IgD-negative memory B cell (primary cell): ENCODE data around the gene HEG1. TPM values are rescaled to one million over a fixed set of nuclear protein-coding genes. Genes with fewer than 3 reads are reported as not detected.

Source experiments
- H3K27ac Mint-ChIP-seq, 3 donors: one replicate each; pipeline ENCODE4 v1.8.0; 2020 to 2022; ENCODE audit warnings: mild to moderate bottlenecking in 3 of 3, mixed read lengths in 3 of 3, moderate library complexity in 1 of 3
- H3K27me3 Mint-ChIP-seq: one replicate; pipeline ENCODE4 v1.8.0; 2021; ENCODE audit warnings: mixed read lengths
- H3K36me3 Mint-ChIP-seq: one replicate; pipeline ENCODE4 v1.8.0; 2020; ENCODE audit warnings: mild to moderate bottlenecking, mixed read lengths
- H3K4me1 Mint-ChIP-seq, 3 donors: one replicate each; pipeline ENCODE4 v1.8.0; 2020 to 2022; ENCODE audit warnings: mixed read lengths in 3 of 3, mild to moderate bottlenecking in 1 of 3
- H3K4me3 Mint-ChIP-seq, 4 donors: one replicate each; pipeline ENCODE4 v1.8.0; 2020 to 2022; ENCODE audit warnings: mild to moderate bottlenecking in 4 of 4, mixed read lengths in 4 of 4, moderate library complexity in 3 of 4
- H3K9me3 Mint-ChIP-seq, 3 donors: one replicate each; pipeline ENCODE4 v1.8.0; 2020 to 2021; ENCODE audit warnings: mixed read lengths in 3 of 3, mild to moderate bottlenecking in 1 of 3
- polyA plus RNA-seq: library from polyadenylated mRNA; unstranded; fragments of 300-500 nt; fragmentation: Illumina TruSeq; gene quantifications from one replicate; pipeline ENCODE4 v1.2.3, GENCODE V29; 2021

The HEG1 gene
- polyA plus RNA-seq, 1 donor from 2014 or later = 1.5 TPM

- H3K27ac Mint-ChIP-seq = no peak overlapping the region
- no peak overlapping the region for H3K4me3 Mint-ChIP-seq
- peaks cover 7% of the 10 kb centered on the region for H3K36me3 Mint-ChIP-seq
- H3K4me1 Mint-ChIP-seq = peaks cover 0 to 3% (median 2%) of the 10 kb centered on the region in 3 donors
- H3K27me3 Mint-ChIP-seq = no peaks in the 10 kb centered on the region
- no peaks in the 10 kb centered on the region for H3K9me3 Mint-ChIP-seq
Measured at GRCh38 chr3:124982855-124983254, 72.9 kb downstream of the HEG1 start.

- Mint-ChIP-seq H3K27me3 (no peaks in the 10 kb centered on the region), H3K36me3 (peaks cover 8% of the 10 kb centered on the region), H3K9me3 (no peaks in the 10 kb centered on the region), H3K27ac (no peak overlapping the region), H3K4me1 (peaks cover 0 to 3% (median 2%) of the 10 kb centered on the region in 3 donors), H3K4me3 (no peak overlapping the region)
Measured at GRCh38 chr3:124981472-124981871, 74.3 kb downstream of the HEG1 start.

- Mint-ChIP-seq H3K36me3 (peaks cover 15% of the 10 kb centered on the region), H3K4me1 (peaks cover 0 to 2% (median 0%) of the 10 kb centered on the region in 3 donors), H3K9me3 (no peaks in the 10 kb centered on the region), H3K27ac (no peak overlapping the region), H3K4me3 (no peak overlapping the region), H3K27me3 (no peaks in the 10 kb centered on the region)
Measured at GRCh38 chr3:124978627-124979026, 77.2 kb downstream of the HEG1 start.

- Mint-ChIP-seq H3K27ac (no peak overlapping the region), H3K36me3 (peaks cover 17% of the 10 kb centered on the region)
Measured at GRCh38 chr3:124976383-124976782, 79.4 kb downstream of the HEG1 start.

GRCh38 chr3:124974691-124975090, 81.1 kb downstream of the HEG1 start:
- Mint-ChIP-seq H3K4me3 (no peak overlapping the region), H3K27ac (no peak overlapping the region), H3K36me3 (peaks cover 22% of the 10 kb centered on the region), H3K9me3 (no peaks in the 10 kb centered on the region), H3K4me1 (no peaks in the 10 kb centered on the region), H3K27me3 (no peaks in the 10 kb centered on the region)

More at GRCh38 chr3:124976383-124976782, 79.4 kb downstream of the HEG1 start:
- Mint-ChIP-seq H3K4me3 (no peak overlapping the region), H3K9me3 (no peaks in the 10 kb centered on the region), H3K27me3 (no peaks in the 10 kb centered on the region), H3K4me1 (peaks cover 0 to 2% (median 0%) of the 10 kb centered on the region in 3 donors)

- Mint-ChIP-seq H3K27ac (no peak overlapping the region), H3K9me3 (no peaks in the 10 kb centered on the region), H3K27me3 (no peaks in the 10 kb centered on the region), H3K4me1 (no peaks in the 10 kb centered on the region), H3K4me3 (no peak overlapping the region), H3K36me3 (peaks cover 22% of the 10 kb centered on the region)
Measured at GRCh38 chr3:124973290-124973689, 82.5 kb downstream of the HEG1 start.

- H3K36me3 Mint-ChIP-seq = peaks cover 22% of the 10 kb centered on the region
- no peaks in the 10 kb centered on the region for H3K9me3 Mint-ChIP-seq
- H3K4me3 Mint-ChIP-seq = no peak overlapping the region
- H3K27me3 Mint-ChIP-seq = no peaks in the 10 kb centered on the region
- H3K27ac Mint-ChIP-seq = no peak overlapping the region
- no peaks in the 10 kb centered on the region for H3K4me1 Mint-ChIP-seq
Measured at GRCh38 chr3:124972457-124972856, 83.3 kb downstream of the HEG1 start.

GRCh38 chr3:124969963-124970722, 85.7 kb downstream of the HEG1 start:
- no peaks in the 10 kb centered on the region for H3K27me3 Mint-ChIP-seq
- no peak overlapping the region for H3K27ac Mint-ChIP-seq
- H3K36me3 Mint-ChIP-seq = peaks cover 19% of the 10 kb centered on the region
- no peaks in the 10 kb centered on the region for H3K9me3 Mint-ChIP-seq
- H3K4me1 Mint-ChIP-seq = no peaks in the 10 kb centered on the region
- H3K4me3 Mint-ChIP-seq = no peak overlapping the region

- H3K27ac Mint-ChIP-seq = no peak overlapping the region
- no peak overlapping the region for H3K4me3 Mint-ChIP-seq
- no peaks in the 10 kb centered on the region for H3K27me3 Mint-ChIP-seq
- H3K9me3 Mint-ChIP-seq = no peaks in the 10 kb centered on the region
- no peaks in the 10 kb centered on the region for H3K4me1 Mint-ChIP-seq
- H3K36me3 Mint-ChIP-seq = peaks cover 14% of the 10 kb centered on the region
Measured at GRCh38 chr3:124969190-124969589, 86.6 kb downstream of the HEG1 start.

GRCh38 chr3:124967964-124968363, 87.8 kb downstream of the HEG1 start:
- no peak overlapping the region for H3K27ac Mint-ChIP-seq
- H3K4me1 Mint-ChIP-seq = peaks cover 0 to under 1% (median 0%) of the 10 kb centered on the region in 3 donors
- H3K9me3 Mint-ChIP-seq = no peaks in the 10 kb centered on the region
- no peak overlapping the region for H3K4me3 Mint-ChIP-seq
- H3K36me3 Mint-ChIP-seq = peaks cover 7% of the 10 kb centered on the region
- H3K27me3 Mint-ChIP-seq = no peaks in the 10 kb centered on the region

GRCh38 chr3:124966521-124967445, 89.0 kb downstream of the HEG1 start:
- H3K9me3 Mint-ChIP-seq = no peaks in the 10 kb centered on the region
- H3K36me3 Mint-ChIP-seq = peaks cover 7% of the 10 kb centered on the region
- peaks cover 0 to 8% (median 0%) of the 10 kb centered on the region in 3 donors for H3K4me1 Mint-ChIP-seq
- H3K4me3 Mint-ChIP-seq = no peak overlapping the region
- peaks cover 6% of the 10 kb centered on the region for H3K27me3 Mint-ChIP-seq
- H3K27ac Mint-ChIP-seq = no peak overlapping the region

GRCh38 chr3:124965413-124965812, 90.4 kb downstream of the HEG1 start:
- Mint-ChIP-seq H3K36me3 (peaks cover 2% of the 10 kb centered on the region), H3K27ac (no peak overlapping the region), H3K4me1 (peaks cover 0 to 8% (median 0%) of the 10 kb centered on the region in 3 donors), H3K9me3 (no peaks in the 10 kb centered on the region), H3K4me3 (no peak overlapping the region), H3K27me3 (peaks cover 9% of the 10 kb centered on the region)

- H3K9me3 Mint-ChIP-seq = no peaks in the 10 kb centered on the region
- H3K27ac Mint-ChIP-seq = no peak overlapping the region
- H3K4me3 Mint-ChIP-seq = no peak overlapping the region
- peaks cover 0 to 8% (median 0%) of the 10 kb centered on the region in 3 donors for H3K4me1 Mint-ChIP-seq
- peaks cover 9% of the 10 kb centered on the region for H3K27me3 Mint-ChIP-seq
- H3K36me3 Mint-ChIP-seq = peaks cover 1% of the 10 kb centered on the region
Measured at GRCh38 chr3:124964387-124964786, 91.4 kb downstream of the HEG1 start.

GRCh38 chr3:124963755-124964154, 92.0 kb downstream of the HEG1 start:
- H3K9me3 Mint-ChIP-seq = no peaks in the 10 kb centered on the region
- H3K27me3 Mint-ChIP-seq = peaks cover 9% of the 10 kb centered on the region
- peaks cover 1% of the 10 kb centered on the region for H3K36me3 Mint-ChIP-seq
- H3K27ac Mint-ChIP-seq = no peak overlapping the region
- H3K4me3 Mint-ChIP-seq = no peak overlapping the region
- peaks cover 0 to 8% (median 0%) of the 10 kb centered on the region in 3 donors for H3K4me1 Mint-ChIP-seq

GRCh38 chr3:124962403-124962940, 93.3 kb downstream of the HEG1 start:
- H3K4me3 Mint-ChIP-seq = no peak overlapping the region
- no peak overlapping the region for H3K27ac Mint-ChIP-seq
- no peaks in the 10 kb centered on the region for H3K9me3 Mint-ChIP-seq
- peaks cover 9% of the 10 kb centered on the region for H3K27me3 Mint-ChIP-seq
- peaks cover 1% of the 10 kb centered on the region for H3K36me3 Mint-ChIP-seq
- peaks cover 0 to 8% (median 0%) of the 10 kb centered on the region in 3 donors for H3K4me1 Mint-ChIP-seq
